GM21528 (cell line): ENCODE results near the gene RGMA.
"Not testable (repeated sequence)": the region's sequence is repeated elsewhere in the genome, so short reads cannot be mapped to it uniquely, and the experiment has no call there.

Experiments
- ATAC-seq: cut with Tn5 transposase; IDR thresholded peaks from one replicate; pipeline ENCODE4 v1.9.1; 2021; ENCODE audit warnings: mild to moderate bottlenecking, moderate library complexity; ENCODE audit not compliant: unreplicated experiment, low FRiP score

RGMA gene

GRCh38 chr15:93049914-93050578 is 39.0 kb downstream of the RGMA start:
- ATAC-seq: no peak

- no peak for ATAC-seq
Observed at GRCh38 chr15:93049233-93049632, 39.8 kb downstream of the RGMA start.

- no peak for ATAC-seq
Observed at GRCh38 chr15:93048759-93049161, 40.3 kb downstream of the RGMA start.

- no peak for ATAC-seq
Observed at GRCh38 chr15:93048426-93048721, 40.6 kb downstream of the RGMA start.

GRCh38 chr15:93047621-93048425 is 41.2 kb downstream of the RGMA start:
- ATAC-seq: no peak

GRCh38 chr15:93046721-93047120 is 42.3 kb downstream of the RGMA start:
- ATAC-seq: no peak

GRCh38 chr15:93046120-93046519 is 42.9 kb downstream of the RGMA start:
- no peak for ATAC-seq

- no peak for ATAC-seq
Observed at GRCh38 chr15:93045191-93045785, 43.7 kb downstream of the RGMA start.

GRCh38 chr15:93044301-93045190 is 44.5 kb downstream of the RGMA start:
- no peak for ATAC-seq

- no peak for ATAC-seq
Observed at GRCh38 chr15:93043621-93044300, 45.2 kb downstream of the RGMA start.

- no peak for ATAC-seq
Observed at GRCh38 chr15:93042691-93043378, 46.2 kb downstream of the RGMA start.

- ATAC-seq: no peak
Observed at GRCh38 chr15:93042211-93042610, 46.8 kb downstream of the RGMA start.

- no peak for ATAC-seq
Observed at GRCh38 chr15:93041159-93041547, 47.9 kb downstream of the RGMA start.

GRCh38 chr15:93040288-93041158 is 48.5 kb downstream of the RGMA start:
- no peak for ATAC-seq

GRCh38 chr15:93039562-93040287 is 49.3 kb downstream of the RGMA start:
- ATAC-seq: not testable (repeated sequence)

- ATAC-seq: no peak
Observed at GRCh38 chr15:93037820-93038705, 50.9 kb downstream of the RGMA start.
